Measurements from ENCODE around the gene PRIMPOL.
"Not testable (repeated sequence)": the region's sequence is repeated elsewhere in the genome, so short reads cannot be mapped to it uniquely, and the experiment has no call there.

The PRIMPOL gene

GRCh38 chr4:184653650-184654049, 4.1 kb downstream of the PRIMPOL start:
- H3K9me3 ChIP-seq (ENCODE audit: low read length): no peaks in the 10 kb centered on the region
- H3K4me2 ChIP-seq (ENCODE audit: low read length): no peak overlapping the region
- H3K27ac ChIP-seq (ENCODE audit: low read depth, low read length, poor library complexity, severe bottlenecking): no peak overlapping the region
- peaks cover 9% of the 10 kb centered on the region for H3K4me1 ChIP-seq (ENCODE audit: insufficient read depth, low read length, severe bottlenecking)
- H3F3A ChIP-seq (ENCODE audit: insufficient read depth, low read length): no peaks in the 10 kb centered on the region
- H3K4me3 ChIP-seq (ENCODE audit: low read depth, low read length, poor library complexity, severe bottlenecking): no peak overlapping the region
- no peaks in the 10 kb centered on the region for H4K20me1 ChIP-seq (ENCODE audit: insufficient read depth, low read length)
- H3K9me2 ChIP-seq (ENCODE audit: low read depth, low read length): no peaks in the 10 kb centered on the region
- H3K27me3 ChIP-seq (ENCODE audit: insufficient read depth, low read length): no peaks in the 10 kb centered on the region
- H2AFZ ChIP-seq (ENCODE audit: low read length): no peak overlapping the region
- H3K9ac ChIP-seq (ENCODE audit: low read length): no peak overlapping the region
- TF ChIP-seq EZH2 (IDR thresholded peaks at IDR 0.05; ENCODE audit: borderline replicate concordance, low read length) (no peak), CTCF (IDR thresholded peaks at IDR 0.05; ENCODE audit: low read length) (no peak)
- peaks cover 5% of the 10 kb centered on the region; the same call in 1 of the 2 replicates for H3K36me3 ChIP-seq (ENCODE audit: insufficient read depth, low read length)
- peaks cover under 1% of the 10 kb centered on the region for H3K79me2 ChIP-seq (ENCODE audit: insufficient read depth, low read length)

GRCh38 chr4:184655889-184656869, 6.6 kb downstream of the PRIMPOL start:
- H3K27ac ChIP-seq (ENCODE audit: low read depth, low read length, poor library complexity, severe bottlenecking): no peak overlapping the region
- no peaks in the 10 kb centered on the region for H3K4me1 ChIP-seq (ENCODE audit: insufficient read depth, low read length, severe bottlenecking)
- no peak overlapping the region for H3K9ac ChIP-seq (ENCODE audit: low read length)
- no peak overlapping the region for H2AFZ ChIP-seq (ENCODE audit: low read length)
- no peaks in the 10 kb centered on the region for H4K20me1 ChIP-seq (ENCODE audit: insufficient read depth, low read length)
- no peak overlapping the region for H3K4me2 ChIP-seq (ENCODE audit: low read length)
- TF ChIP-seq EZH2 (IDR thresholded peaks at IDR 0.05; ENCODE audit: borderline replicate concordance, low read length): no peak
- no peak for TF ChIP-seq CTCF (IDR thresholded peaks at IDR 0.05; ENCODE audit: low read length)
- no peaks in the 10 kb centered on the region for H3K27me3 ChIP-seq (ENCODE audit: insufficient read depth, low read length)
- H3K79me2 ChIP-seq (ENCODE audit: insufficient read depth, low read length): no peaks in the 10 kb centered on the region
- no peak overlapping the region for H3K4me3 ChIP-seq (ENCODE audit: low read depth, low read length, poor library complexity, severe bottlenecking)
- no peaks in the 10 kb centered on the region for H3K9me2 ChIP-seq (ENCODE audit: low read depth, low read length)
- H3K9me3 ChIP-seq (ENCODE audit: low read length): no peaks in the 10 kb centered on the region
- H3K36me3 ChIP-seq (ENCODE audit: insufficient read depth, low read length): peaks cover 20% of the 10 kb centered on the region
- no peaks in the 10 kb centered on the region for H3F3A ChIP-seq (ENCODE audit: insufficient read depth, low read length)

GRCh38 chr4:184657144-184657543, 7.6 kb downstream of the PRIMPOL start:
- H3K9ac ChIP-seq (ENCODE audit: low read length): no peak overlapping the region
- no peak overlapping the region for H3K27ac ChIP-seq (ENCODE audit: low read depth, low read length, poor library complexity, severe bottlenecking)
- H3K79me2 ChIP-seq (ENCODE audit: insufficient read depth, low read length): no peaks in the 10 kb centered on the region
- H3K4me2 ChIP-seq (ENCODE audit: low read length): no peak overlapping the region
- H3K27me3 ChIP-seq (ENCODE audit: insufficient read depth, low read length): no peaks in the 10 kb centered on the region
- no peaks in the 10 kb centered on the region for H3K9me2 ChIP-seq (ENCODE audit: low read depth, low read length)
- TF ChIP-seq CTCF (IDR thresholded peaks at IDR 0.05; ENCODE audit: low read length) (no peak), EZH2 (IDR thresholded peaks at IDR 0.05; ENCODE audit: borderline replicate concordance, low read length) (no peak)
- no peak overlapping the region for H3K4me3 ChIP-seq (ENCODE audit: low read depth, low read length, poor library complexity, severe bottlenecking)
- no peaks in the 10 kb centered on the region for H3K9me3 ChIP-seq (ENCODE audit: low read length)
- no peaks in the 10 kb centered on the region for H3F3A ChIP-seq (ENCODE audit: insufficient read depth, low read length)
- H3K4me1 ChIP-seq (ENCODE audit: insufficient read depth, low read length, severe bottlenecking): no peaks in the 10 kb centered on the region
- peaks cover 21% of the 10 kb centered on the region for H3K36me3 ChIP-seq (ENCODE audit: insufficient read depth, low read length)
- no peak overlapping the region for H2AFZ ChIP-seq (ENCODE audit: low read length)
- H4K20me1 ChIP-seq (ENCODE audit: insufficient read depth, low read length): no peaks in the 10 kb centered on the region

- H3K27ac ChIP-seq (ENCODE audit: low read depth, low read length, poor library complexity, severe bottlenecking); H3K4me3 ChIP-seq (ENCODE audit: low read depth, low read length, poor library complexity, severe bottlenecking); H3K27me3 ChIP-seq (ENCODE audit: insufficient read depth, low read length); H3K9me3 ChIP-seq (ENCODE audit: low read length); H4K20me1 ChIP-seq (ENCODE audit: insufficient read depth, low read length); H3F3A ChIP-seq (ENCODE audit: insufficient read depth, low read length); H3K9me2 ChIP-seq (ENCODE audit: low read depth, low read length); H3K9ac ChIP-seq (ENCODE audit: low read length); H2AFZ ChIP-seq (ENCODE audit: low read length); H3K79me2 ChIP-seq (ENCODE audit: insufficient read depth, low read length); H3K4me1 ChIP-seq (ENCODE audit: insufficient read depth, low read length, severe bottlenecking); H3K4me2 ChIP-seq (ENCODE audit: low read length): not testable (repeated sequence)
- H3K36me3 ChIP-seq (ENCODE audit: insufficient read depth, low read length): peaks cover 21% of the 10 kb centered on the region
Observed at GRCh38 chr4:184657820-184658219, 8.3 kb downstream of the PRIMPOL start.

Data from OCI-LY1 (cell line).